A549 (cell line): ENCODE data around the gene LRRC7.

ENCODE experiments used
- BHLHE40 ChIP-seq: IDR thresholded peaks from 2 replicates; pipeline ENCODE4 v1.6.1; 2012; ENCODE audit warnings: low read depth, low read length, inconsistent platforms
- CHD4 ChIP-seq: fragments of 200-600 bp; sonication (generic); IDR thresholded peaks from 2 replicates; pipeline ENCODE4 v1.6.1; 2016; ENCODE audit warnings: antibody characterized with exemption, mild to moderate bottlenecking, borderline replicate concordance
- EP300 ChIP-seq, 2 experiments: fragments of >200 bp; sonication (Bioruptor Twin); formaldehyde crosslinking; IDR thresholded peaks; 2 replicates in 1 of 2; 3 replicates in 1 of 2; pipeline ENCODE4 v1.6.1; 2016 to 2017
- JUN ChIP-seq, 2 experiments: fragments of >200 bp; sonication (Bioruptor Twin); formaldehyde crosslinking; IDR thresholded peaks; 2 replicates in 1 of 2; 3 replicates in 1 of 2; pipeline ENCODE4 v1.6.1; 2016 to 2017
- JUNB ChIP-seq: fragments of >200 bp; sonication (Bioruptor Twin); formaldehyde crosslinking; IDR thresholded peaks from 2 replicates; pipeline ENCODE4 v1.6.1; 2016
- KDM1A ChIP-seq: fragments of 200-600 bp; sonication (generic); IDR thresholded peaks from 2 replicates; pipeline ENCODE4 v1.6.1; 2016; ENCODE audit warnings: low read depth, mild to moderate bottlenecking
- MAFK ChIP-seq: fragments of 450-650 bp; IDR thresholded peaks from 2 replicates; pipeline ENCODE4 v1.6.1; 2014; ENCODE audit not compliant: partially characterized antibody
- POLR2A ChIP-seq: IDR thresholded peaks from 2 replicates; pipeline ENCODE4 v1.6.1; 2012; ENCODE audit warnings: mild to moderate bottlenecking, low read length
- RCOR1 ChIP-seq: fragments of 150-350 bp; IDR thresholded peaks from 2 replicates; pipeline ENCODE4 v1.6.1; 2014; ENCODE audit warnings: antibody characterized with exemption, low read length, low read depth
- RFX5 ChIP-seq: fragments of 450-650 bp; IDR thresholded peaks from 2 replicates; pipeline ENCODE4 v1.7.1; 2014; ENCODE audit warnings: antibody characterized with exemption, mild to moderate bottlenecking, moderate library complexity
- TP53 ChIP-seq: fragments of 250-450 bp; sonication (Bioruptor Pico); IDR thresholded peaks from 2 replicates; pipeline ENCODE4 v1.5.0; 2021; ENCODE audit warnings: mild to moderate bottlenecking, moderate library complexity
- ZSCAN20 ChIP-seq: fragments of 250-450 bp; sonication (Bioruptor Pico); IDR thresholded peaks from 2 replicates; pipeline ENCODE4 v1.8.0; 2022; ENCODE audit warnings: mild to moderate bottlenecking, moderate library complexity
- TF ChIP-seq, protein P1 (sequence below): fragments of >200 bp; sonication (Bioruptor Twin); formaldehyde crosslinking; IDR thresholded peaks from 3 replicates; pipeline ENCODE4 v1.5.1; 2016
- TF ChIP-seq, protein P2 (sequence below): fragments of 200-600 bp; sonication (generic); IDR thresholded peaks from 2 replicates; pipeline ENCODE4 v1.6.1; 2016; ENCODE audit warnings: antibody characterized with exemption, mild to moderate bottlenecking, moderate library complexity

DNA sequence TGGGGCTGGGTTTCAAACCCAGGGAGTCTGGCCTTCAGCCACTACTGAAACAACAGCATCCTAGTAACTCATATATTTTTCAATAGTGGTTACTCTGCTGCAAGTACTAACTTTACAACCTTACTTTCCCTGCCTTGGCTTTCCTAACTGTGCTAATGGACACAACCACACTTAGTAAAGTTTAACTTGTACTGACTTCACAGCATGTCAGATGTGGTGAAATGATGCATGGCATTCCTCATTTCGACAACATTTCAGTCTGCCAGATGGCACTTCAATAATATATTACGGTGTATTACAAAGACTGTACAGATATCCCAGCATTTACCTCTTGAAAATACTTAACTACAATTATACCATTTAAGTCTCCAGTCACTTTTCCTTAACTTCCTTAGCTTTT is 27.8 kb downstream of the LRRC7 start:
- TF ChIP-seq, protein P1, sequence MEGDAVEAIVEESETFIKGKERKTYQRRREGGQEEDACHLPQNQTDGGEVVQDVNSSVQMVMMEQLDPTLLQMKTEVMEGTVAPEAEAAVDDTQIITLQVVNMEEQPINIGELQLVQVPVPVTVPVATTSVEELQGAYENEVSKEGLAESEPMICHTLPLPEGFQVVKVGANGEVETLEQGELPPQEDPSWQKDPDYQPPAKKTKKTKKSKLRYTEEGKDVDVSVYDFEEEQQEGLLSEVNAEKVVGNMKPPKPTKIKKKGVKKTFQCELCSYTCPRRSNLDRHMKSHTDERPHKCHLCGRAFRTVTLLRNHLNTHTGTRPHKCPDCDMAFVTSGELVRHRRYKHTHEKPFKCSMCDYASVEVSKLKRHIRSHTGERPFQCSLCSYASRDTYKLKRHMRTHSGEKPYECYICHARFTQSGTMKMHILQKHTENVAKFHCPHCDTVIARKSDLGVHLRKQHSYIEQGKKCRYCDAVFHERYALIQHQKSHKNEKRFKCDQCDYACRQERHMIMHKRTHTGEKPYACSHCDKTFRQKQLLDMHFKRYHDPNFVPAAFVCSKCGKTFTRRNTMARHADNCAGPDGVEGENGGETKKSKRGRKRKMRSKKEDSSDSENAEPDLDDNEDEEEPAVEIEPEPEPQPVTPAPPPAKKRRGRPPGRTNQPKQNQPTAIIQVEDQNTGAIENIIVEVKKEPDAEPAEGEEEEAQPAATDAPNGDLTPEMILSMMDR: no peak
- TF ChIP-seq EP300 (IDR thresholded peaks at IDR 0.05): no peak
- no peak for TF ChIP-seq RFX5
- TF ChIP-seq ZSCAN20 (CRISPR knock-in tag): no peak
- TF ChIP-seq, protein P2, sequence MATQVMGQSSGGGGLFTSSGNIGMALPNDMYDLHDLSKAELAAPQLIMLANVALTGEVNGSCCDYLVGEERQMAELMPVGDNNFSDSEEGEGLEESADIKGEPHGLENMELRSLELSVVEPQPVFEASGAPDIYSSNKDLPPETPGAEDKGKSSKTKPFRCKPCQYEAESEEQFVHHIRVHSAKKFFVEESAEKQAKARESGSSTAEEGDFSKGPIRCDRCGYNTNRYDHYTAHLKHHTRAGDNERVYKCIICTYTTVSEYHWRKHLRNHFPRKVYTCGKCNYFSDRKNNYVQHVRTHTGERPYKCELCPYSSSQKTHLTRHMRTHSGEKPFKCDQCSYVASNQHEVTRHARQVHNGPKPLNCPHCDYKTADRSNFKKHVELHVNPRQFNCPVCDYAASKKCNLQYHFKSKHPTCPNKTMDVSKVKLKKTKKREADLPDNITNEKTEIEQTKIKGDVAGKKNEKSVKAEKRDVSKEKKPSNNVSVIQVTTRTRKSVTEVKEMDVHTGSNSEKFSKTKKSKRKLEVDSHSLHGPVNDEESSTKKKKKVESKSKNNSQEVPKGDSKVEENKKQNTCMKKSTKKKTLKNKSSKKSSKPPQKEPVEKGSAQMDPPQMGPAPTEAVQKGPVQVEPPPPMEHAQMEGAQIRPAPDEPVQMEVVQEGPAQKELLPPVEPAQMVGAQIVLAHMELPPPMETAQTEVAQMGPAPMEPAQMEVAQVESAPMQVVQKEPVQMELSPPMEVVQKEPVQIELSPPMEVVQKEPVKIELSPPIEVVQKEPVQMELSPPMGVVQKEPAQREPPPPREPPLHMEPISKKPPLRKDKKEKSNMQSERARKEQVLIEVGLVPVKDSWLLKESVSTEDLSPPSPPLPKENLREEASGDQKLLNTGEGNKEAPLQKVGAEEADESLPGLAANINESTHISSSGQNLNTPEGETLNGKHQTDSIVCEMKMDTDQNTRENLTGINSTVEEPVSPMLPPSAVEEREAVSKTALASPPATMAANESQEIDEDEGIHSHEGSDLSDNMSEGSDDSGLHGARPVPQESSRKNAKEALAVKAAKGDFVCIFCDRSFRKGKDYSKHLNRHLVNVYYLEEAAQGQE: no peak
- TF ChIP-seq JUN (IDR thresholded peaks at IDR 0.05): no peak
- TF ChIP-seq MAFK: no peak
- no peak for TF ChIP-seq TP53
- no peak for TF ChIP-seq POLR2A
- TF ChIP-seq JUNB: no peak
- no peak for TF ChIP-seq CHD4
- no peak for TF ChIP-seq BHLHE40
- TF ChIP-seq RCOR1: no peak
- no peak for TF ChIP-seq KDM1A
